Measurements from ENCODE around the gene UBC. TPM values are rescaled to one million over a fixed set of nuclear protein-coding genes. Genes with fewer than 3 reads are reported as not detected.
"Not testable (repeated sequence)": the region's sequence is repeated elsewhere in the genome, so short reads cannot be mapped to it uniquely, and the experiment has no call there.

UBC gene
- total RNA-seq, 4 donors from 2014 or later = 1,276 to 1,840 (median 1,378) TPM

- TF ChIP-seq POLR2A (IDR thresholded peaks at IDR 0.05) (no peak), EP300 (IDR thresholded peaks at IDR 0.05) (no peak), CTCF (IDR thresholded peaks at IDR 0.05) (no peak)
- Histone ChIP-seq H3K27me3 (no peaks in the 10 kb centered on the region), H3K27ac (peak overlapping the region; percentile 97 to 100 (median 100)), H3K9me3 (no peaks in the 10 kb centered on the region), H3K4me3 (no peak overlapping the region), H3K4me1 (peaks cover 0 to 64% (median 45%) of the 10 kb centered on the region in 4 donors), H3K36me3 (no peaks in the 10 kb centered on the region)
- no peak for DNase-seq (ENCODE audit: low spot score in 2 of 2)
- WGBS, 2 donors = 83 to 85% methylated on average over 4 of the region's 4 CpGs
Observed at GRCh38 chr12:124920353-124920935, 6.0 kb upstream of the UBC start.

GRCh38 chr12:124919521-124920352 lies 5.3 kb upstream of the UBC start:
- 66 to 69% methylated on average over 17 of the region's 17 CpGs for WGBS, 2 donors
- DNase-seq (ENCODE audit: low spot score in 2 of 2) = no peak
- H3K27ac ChIP-seq = peak overlapping the region; percentile 97 to 100 (median 100)

GRCh38 chr12:124918622-124918988 lies 4.2 kb upstream of the UBC start:
- not testable (repeated sequence) for H3K27me3 ChIP-seq; H3K9me3 ChIP-seq; H3K36me3 ChIP-seq; DNase-seq (ENCODE audit: low spot score in 2 of 2); H3K4me3 ChIP-seq
- Histone ChIP-seq H3K4me1 (peaks cover 0 to 67% (median 46%) of the 10 kb centered on the region in 4 donors), H3K27ac (peak overlapping the region; percentile 97 to 100 (median 100))
- 85 to 98% methylated on average over 3 of the region's 3 CpGs for WGBS, 2 donors

More at GRCh38 chr12:124919521-124920352, 5.3 kb upstream of the UBC start:
- Histone ChIP-seq H3K4me3 (no peak overlapping the region), H3K36me3 (no peaks in the 10 kb centered on the region), H3K9me3 (no peaks in the 10 kb centered on the region), H3K4me1 (peaks cover 0 to 67% (median 46%) of the 10 kb centered on the region in 4 donors), H3K27me3 (no peaks in the 10 kb centered on the region)
- no peak for TF ChIP-seq POLR2A (IDR thresholded peaks at IDR 0.05)
- peak in 1 of 2 donors; percentile 12 for TF ChIP-seq EP300 (IDR thresholded peaks at IDR 0.05)

- peak overlapping the region; percentile 97 to 100 (median 100) for H3K27ac ChIP-seq
- peak overlapping the region; percentile 12 to 78 (median 44) for H3K4me3 ChIP-seq
- peaks cover 0 to 69% (median 46%) of the 10 kb centered on the region in 4 donors for H3K4me1 ChIP-seq
- DNase-seq (ENCODE audit: low spot score in 2 of 2) = no peak
- no peaks in the 10 kb centered on the region for H3K27me3 ChIP-seq
- H3K36me3 ChIP-seq = peaks cover 0 to 8% (median 0%) of the 10 kb centered on the region in 3 donors
- no peaks in the 10 kb centered on the region for H3K9me3 ChIP-seq
- TF ChIP-seq EP300 (IDR thresholded peaks at IDR 0.05) = no peak
- TF ChIP-seq POLR2A (IDR thresholded peaks at IDR 0.05) = peak in 1 of 2 donors; percentile 31
- 42 to 43% methylated on average over 12 of the region's 12 CpGs for WGBS, 2 donors
Observed at GRCh38 chr12:124917841-124918621, 3.6 kb upstream of the UBC start.

GRCh38 chr12:124917135-124917840 lies 2.8 kb upstream of the UBC start:
- peaks cover 0 to 71% (median 45%) of the 10 kb centered on the region in 4 donors for H3K4me1 ChIP-seq
- 0% methylated on average over 19 of the region's 19 CpGs for WGBS, 2 donors

More at GRCh38 chr12:124917135-124917840, 2.8 kb upstream of the UBC start:
- Histone ChIP-seq H3K9me3 (no peaks in the 10 kb centered on the region), H3K27ac (peak overlapping the region; percentile 97 to 100 (median 100)), H3K36me3 (peaks cover 0 to 15% (median 0%) of the 10 kb centered on the region in 3 donors), H3K27me3 (no peaks in the 10 kb centered on the region), H3K4me3 (peak overlapping the region; percentile 12 to 78 (median 46))
- peak; percentile 93 to 98 for DNase-seq (ENCODE audit: low spot score in 2 of 2)
- TF ChIP-seq CTCF (IDR thresholded peaks at IDR 0.05) = peak in 2 of 5 experiments; percentile 48 to 55
- peak; percentile 91 to 100 for TF ChIP-seq EP300 (IDR thresholded peaks at IDR 0.05)
- peak; percentile 75 to 95 for TF ChIP-seq POLR2A (IDR thresholded peaks at IDR 0.05)

All from tibial nerve (tissue), 4 donors.